Hepatocyte (in vitro differentiated cells): ENCODE measurements around the gene COL19A1. TPM values are rescaled to one million over a fixed set of nuclear protein-coding genes. Genes with fewer than 3 reads are reported as not detected.

ENCODE experiments used
- DNase-seq: peaks from one replicate; pipeline ENCODE4 v3.0.0-alpha.2; 2016; ENCODE audit warnings: low spot score
- H2AFZ ChIP-seq: fragments of 200-600 bp; sonication (generic); 2 replicates; pipeline ENCODE4 v1.6.0; 2016; ENCODE audit warnings: antibody characterized with exemption, mild to moderate bottlenecking
- H3K27ac ChIP-seq: fragments of 200-600 bp; sonication (generic); 2 replicates; pipeline ENCODE4 v1.5.1; 2016; ENCODE audit warnings: mild to moderate bottlenecking
- H3K27me3 ChIP-seq: fragments of 200-600 bp; sonication (generic); 2 replicates; pipeline ENCODE4 v1.6.1; 2016
- H3K36me3 ChIP-seq: fragments of 200-600 bp; sonication (generic); replicated peaks from 2 replicates; pipeline ENCODE4 v1.5.1; 2016; ENCODE audit warnings: low read depth; ENCODE audit not compliant: insufficient read depth
- H3K4me1 ChIP-seq: fragments of 200-600 bp; sonication (generic); 2 replicates; pipeline ENCODE4 v1.5.1; 2016; ENCODE audit warnings: mild to moderate bottlenecking, moderate library complexity; ENCODE audit not compliant: insufficient read depth
- H3K4me2 ChIP-seq: fragments of 200-600 bp; sonication (generic); 2 replicates; pipeline ENCODE4 v1.6.0; 2016
- H3K4me3 ChIP-seq: fragments of 200-600 bp; sonication (generic); 2 replicates; pipeline ENCODE4 v1.5.1; 2016; ENCODE audit warnings: mild to moderate bottlenecking
- H3K79me2 ChIP-seq: fragments of 200-600 bp; sonication (generic); 2 replicates; pipeline ENCODE4 v1.6.0; 2017; ENCODE audit warnings: mild to moderate bottlenecking
- H3K9me2 ChIP-seq: fragments of 200-600 bp; sonication (generic); replicated peaks from 2 replicates; pipeline ENCODE4 v1.6.0; 2017; ENCODE audit warnings: mild to moderate bottlenecking; ENCODE audit not compliant: insufficient read depth
- H3K9me3 ChIP-seq: fragments of 200-600 bp; sonication (generic); 2 replicates; pipeline ENCODE4 v1.5.1; 2016; ENCODE audit warnings: low read depth, mild to moderate bottlenecking
- H4K20me1 ChIP-seq: fragments of 200-600 bp; sonication (generic); 2 replicates; pipeline ENCODE4 v1.6.0; 2016; ENCODE audit warnings: mild to moderate bottlenecking; ENCODE audit not compliant: insufficient read depth, poor library complexity, severe bottlenecking
- CTCF ChIP-seq: fragments of 200-600 bp; sonication (generic); IDR thresholded peaks from 2 replicates; pipeline ENCODE4 v1.5.1; 2016; ENCODE audit warnings: antibody characterized with exemption, mild to moderate bottlenecking; ENCODE audit not compliant: poor library complexity
- EZH2 ChIP-seq: fragments of 200-600 bp; sonication (generic); IDR thresholded peaks from 2 replicates; pipeline ENCODE4 v1.6.1; 2016; ENCODE audit warnings: antibody characterized with exemption, mild to moderate bottlenecking, borderline replicate concordance
- EZH2phosphoT487 ChIP-seq: fragments of 200-600 bp; sonication (generic); IDR thresholded peaks from one replicate; pipeline ENCODE4 v1.6.1; 2018; ENCODE audit warnings: antibody characterized with exemption, mild to moderate bottlenecking, low read depth, moderate library complexity; ENCODE audit not compliant: unreplicated experiment, severe bottlenecking
- WGBS: methylation state at CpG from one replicate; pipeline ENCODE4 v1.1.6; 2016; ENCODE audit warnings: low lambda C conversion rate; ENCODE audit errors: missing lambda C conversion rate; 5-methylcytosine and 5-hydroxymethylcytosine counted together
- polyA plus RNA-seq: library from polyadenylated mRNA; unstranded; fragments of >200 nt; fragmentation: Nextera tagmentation; extraction: Ambion mirVana; gene quantifications from 2 replicates; pipeline ENCODE4 v1.2.1, GENCODE V29; 2016
- total RNA-seq: library from RNA; depleted of rRNA; stranded (reverse); fragments of >200 nt; gene quantifications from 2 replicates; pipeline ENCODE4 v1.2.3, GENCODE V29; 2014

Gene COL19A1
- total and polyA plus RNA-seq, 2 experiments from 2014 or later: 1.1 to 1.2 TPM

DNA sequence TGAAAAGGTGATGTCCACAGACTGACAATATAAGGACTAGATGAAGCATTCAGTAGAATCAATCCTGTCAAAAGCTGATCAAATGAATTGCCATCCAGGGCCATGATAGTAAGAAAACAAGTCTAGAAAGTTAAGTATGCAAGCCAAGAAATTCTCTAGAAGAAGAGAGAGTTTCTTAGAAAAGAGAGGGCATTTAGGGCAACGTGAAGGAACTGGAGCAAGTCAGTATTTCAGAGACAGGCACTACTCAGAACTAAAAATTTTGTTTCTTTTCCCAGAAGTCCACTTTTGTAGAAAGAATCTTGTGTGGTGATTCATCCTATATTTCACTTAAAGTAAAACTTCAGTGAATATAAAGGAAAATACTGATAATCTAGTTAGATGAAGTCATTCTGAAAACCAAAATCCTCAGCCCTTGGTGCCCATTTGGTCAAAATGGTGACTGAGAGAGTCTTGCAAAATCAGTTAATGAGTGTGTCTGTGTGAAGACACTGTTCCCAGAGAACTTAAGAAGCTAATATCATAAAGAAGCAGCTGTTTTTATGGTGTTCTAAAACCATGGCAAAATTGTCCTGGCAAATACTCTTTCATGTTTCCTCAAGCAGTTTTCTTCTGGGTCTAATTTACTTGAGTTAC is 82.2 kb downstream of the COL19A1 start:
- Histone ChIP-seq H2AFZ (no peak overlapping the region), H3K36me3 (no peaks in the 10 kb centered on the region), H3K27me3 (no peaks in the 10 kb centered on the region), H3K4me2 (no peak overlapping the region), H3K9me2 (no peaks in the 10 kb centered on the region), H3K27ac (no peak overlapping the region), H3K4me1 (no peaks in the 10 kb centered on the region), H3K4me3 (no peak overlapping the region), H3K79me2 (no peaks in the 10 kb centered on the region), H3K9me3 (no peaks in the 10 kb centered on the region), H4K20me1 (no peaks in the 10 kb centered on the region)
- 91% methylated on average over 1 of the region's 1 CpG for WGBS
- DNase-seq: no peak
- no peak for TF ChIP-seq EZH2
- TF ChIP-seq CTCF: no peak
- TF ChIP-seq EZH2phosphoT487: no peak

DNA sequence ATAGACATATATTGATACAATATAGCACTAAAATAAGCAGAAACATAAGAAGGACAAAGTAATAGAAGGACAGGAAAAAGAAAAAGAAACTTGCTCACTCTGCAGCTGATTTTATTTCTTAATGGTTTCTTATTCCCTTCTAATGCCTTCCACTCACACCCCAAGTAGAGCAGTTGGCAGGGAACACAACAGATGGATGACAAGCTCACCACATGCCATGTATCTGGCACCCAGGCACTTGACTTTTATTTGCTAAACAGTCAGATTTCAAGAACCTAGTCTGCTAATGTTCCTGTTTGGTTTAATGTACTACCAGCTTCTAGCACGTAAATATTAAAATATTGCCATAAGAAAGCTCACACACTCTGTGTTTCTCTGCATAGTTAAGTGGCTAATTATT is 87.1 kb downstream of the COL19A1 start:
- Histone ChIP-seq H3K4me2 (no peak overlapping the region), H3K27ac (no peak overlapping the region), H2AFZ (no peak overlapping the region), H3K27me3 (no peaks in the 10 kb centered on the region), H3K4me3 (no peak overlapping the region), H3K4me1 (no peaks in the 10 kb centered on the region), H3K79me2 (no peaks in the 10 kb centered on the region), H3K9me3 (no peaks in the 10 kb centered on the region), H3K9me2 (no peaks in the 10 kb centered on the region), H4K20me1 (no peaks in the 10 kb centered on the region), H3K36me3 (no peaks in the 10 kb centered on the region)
- whole genome bisulfite sequencing: 71% methylated on average over 1 of the region's 1 CpG
- DNase-seq: no peak
- no peak for TF ChIP-seq CTCF
- no peak for TF ChIP-seq EZH2phosphoT487
- TF ChIP-seq EZH2: no peak

- DNase-seq: no peak
- H3K27me3 ChIP-seq: no peaks in the 10 kb centered on the region
- H3K79me2 ChIP-seq: no peaks in the 10 kb centered on the region
- no peaks in the 10 kb centered on the region for H3K9me3 ChIP-seq
- H3K4me2 ChIP-seq: no peak overlapping the region
- no peaks in the 10 kb centered on the region for H3K4me1 ChIP-seq
- no peak overlapping the region for H3K4me3 ChIP-seq
- no peaks in the 10 kb centered on the region for H3K9me2 ChIP-seq
- 25% methylated on average over 1 of the region's 1 CpG for WGBS
- no peak overlapping the region for H3K27ac ChIP-seq
- no peak overlapping the region for H2AFZ ChIP-seq
- TF ChIP-seq CTCF (no peak), EZH2 (no peak), EZH2phosphoT487 (no peak)
- no peaks in the 10 kb centered on the region for H3K36me3 ChIP-seq
- no peaks in the 10 kb centered on the region for H4K20me1 ChIP-seq
These were observed 88.4 kb downstream of the COL19A1 start for GRCh38 chr6:69954733-69955132.
